NCI-H526 treated with DMSO at 0.1 percent for 48 hours (cell line): ENCODE measurements around the gene ITPK1.

Source experiments
- DNase-seq: peaks from one replicate; lab custom pipeline; 2025; lab: John Stamatoyannopoulos, UW

Gene ITPK1

DNA sequence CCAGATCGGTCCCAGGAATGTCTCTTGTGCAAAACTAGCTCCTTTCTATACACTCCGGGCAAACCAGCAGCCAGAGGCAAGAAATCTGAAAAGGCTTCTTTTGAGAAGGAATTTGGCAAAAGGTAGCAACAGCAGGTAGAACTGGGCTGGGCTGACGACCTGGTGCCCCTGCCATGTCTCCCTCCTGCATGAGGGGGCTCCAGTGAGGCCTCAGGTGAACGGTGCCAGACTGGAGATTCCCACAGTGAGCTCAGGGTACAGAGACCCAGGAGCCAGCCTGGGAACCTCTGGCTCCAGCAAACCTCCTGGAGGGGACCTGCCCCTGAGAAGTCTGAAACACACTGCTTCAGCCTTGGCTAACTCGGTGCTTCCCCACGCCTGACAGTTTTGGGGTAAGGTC lies 10.8 kb downstream of the ITPK1 start:
- DNase-seq, result no peak

- no peak for DNase-seq
Observed at GRCh38 chr14:93103392-93104080, 12.2 kb downstream of the ITPK1 start.

DNA sequence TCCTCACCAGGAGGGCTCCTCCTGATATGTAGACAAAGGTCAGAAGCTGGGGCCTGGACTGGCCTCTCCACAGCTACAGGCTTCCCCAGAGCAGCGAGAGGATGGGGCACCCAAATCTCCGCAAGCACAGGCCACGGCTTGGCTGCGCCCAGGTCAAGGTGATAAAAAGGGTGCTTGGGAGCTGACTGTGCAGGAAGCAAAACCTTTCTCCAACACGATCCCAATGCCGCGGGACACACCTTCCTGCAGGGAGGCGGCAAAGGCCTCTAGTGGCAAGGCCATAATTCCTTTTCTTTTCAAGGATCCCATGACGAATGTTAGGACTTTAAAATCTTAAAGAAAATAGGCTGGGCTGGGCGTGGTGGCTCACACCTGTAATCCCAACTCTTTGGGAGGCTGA lies 13.6 kb downstream of the ITPK1 start:
- DNase-seq, result no peak

DNA sequence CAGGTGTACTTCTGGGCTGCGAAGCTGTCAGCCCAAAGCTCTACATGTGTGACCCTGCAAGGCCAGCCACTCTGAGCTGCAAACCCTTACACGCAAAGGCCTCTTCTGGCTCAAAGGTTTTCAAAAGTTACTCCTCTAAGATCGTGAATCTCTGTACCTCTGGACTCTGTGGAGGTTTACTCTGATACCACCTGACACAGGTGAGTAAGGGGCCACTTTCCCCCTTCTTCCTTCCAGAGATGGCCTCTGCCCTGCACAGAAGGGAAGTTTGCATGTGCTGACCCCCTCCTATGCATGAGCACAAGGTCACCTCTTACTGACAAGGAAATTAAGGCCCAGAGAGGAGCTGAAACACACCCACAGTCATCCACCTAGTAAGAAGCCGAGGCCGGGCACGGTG lies 14.5 kb downstream of the ITPK1 start:
- DNase-seq, result no peak

- no peak for DNase-seq
Observed at GRCh38 chr14:93100570-93100969, 15.2 kb downstream of the ITPK1 start.

DNA sequence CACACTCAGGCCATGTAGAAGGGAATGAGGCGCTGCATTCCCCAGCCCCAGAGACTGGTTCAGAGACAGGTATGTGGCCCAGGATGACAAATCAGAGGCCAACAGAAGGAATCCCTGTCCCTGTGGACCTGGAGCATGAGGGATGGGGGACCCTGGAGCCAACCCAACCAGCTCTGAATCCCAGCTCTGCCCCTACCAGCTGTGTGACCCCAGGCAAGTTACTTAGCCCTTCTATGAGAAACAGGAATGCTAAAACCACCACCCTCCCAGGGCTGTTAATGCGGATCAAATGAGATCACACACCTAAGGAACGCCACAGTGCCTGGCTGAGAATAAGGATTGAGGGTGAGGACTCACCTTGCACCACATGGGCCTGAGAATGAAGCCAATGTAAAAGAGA lies 15.6 kb downstream of the ITPK1 start:
- DNase-seq, result no peak

- DNase-seq, result no peak
Observed at GRCh38 chr14:93099643-93100042, 16.1 kb downstream of the ITPK1 start.

DNA sequence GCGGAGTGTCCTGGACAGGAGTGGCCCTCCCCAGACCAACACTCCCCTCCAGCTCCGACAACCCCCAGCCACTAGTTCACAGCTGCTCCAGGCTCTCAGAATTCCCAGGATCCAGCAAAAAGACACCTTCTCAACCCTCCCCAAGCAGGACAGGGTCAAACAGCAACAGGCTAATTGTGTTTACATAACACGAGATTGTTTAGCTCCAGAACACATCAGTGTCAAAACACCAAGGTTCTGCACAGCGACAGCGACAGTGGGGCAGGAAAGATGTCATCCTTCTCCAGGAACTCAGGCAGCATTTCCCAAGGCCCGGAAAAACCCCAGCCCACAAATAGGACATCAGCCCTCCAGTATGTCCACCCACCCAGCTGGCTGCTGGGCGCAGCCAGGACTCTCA lies 16.5 kb downstream of the ITPK1 start:
- no peak for DNase-seq

DNA sequence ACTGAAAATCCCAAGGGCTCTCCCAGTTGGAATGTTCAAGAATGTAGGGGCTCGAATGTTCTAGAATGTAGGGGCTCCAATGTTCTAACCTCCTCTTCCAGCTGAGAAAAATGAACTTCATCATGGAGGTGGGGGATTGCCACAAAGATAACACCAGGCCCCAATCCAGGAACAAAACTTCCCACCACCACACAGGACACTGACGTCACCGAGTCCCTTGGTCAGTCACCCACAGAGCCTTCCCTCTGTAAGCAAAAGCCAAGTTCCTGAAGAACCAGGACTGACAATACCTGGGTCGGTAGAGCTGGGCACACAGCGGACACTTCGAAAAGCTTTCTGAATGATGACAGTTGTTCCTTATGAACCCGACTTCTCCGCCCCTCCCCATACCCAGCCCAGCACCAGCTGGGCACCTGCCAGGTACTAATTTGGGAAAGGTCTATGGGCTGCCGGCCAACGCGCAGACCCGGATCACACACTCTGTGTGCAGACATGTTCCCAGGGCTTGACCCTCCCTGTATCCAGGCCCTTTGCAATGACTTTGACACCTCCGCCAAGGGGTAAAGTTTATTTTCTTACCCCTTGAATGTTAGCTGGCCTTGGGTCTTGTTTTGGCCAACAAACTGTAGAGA lies 18.9 kb downstream of the ITPK1 start:
- DNase-seq, result no peak

GRCh38 chr14:93095742-93096510 lies 19.8 kb downstream of the ITPK1 start:
- no peak for DNase-seq

DNA sequence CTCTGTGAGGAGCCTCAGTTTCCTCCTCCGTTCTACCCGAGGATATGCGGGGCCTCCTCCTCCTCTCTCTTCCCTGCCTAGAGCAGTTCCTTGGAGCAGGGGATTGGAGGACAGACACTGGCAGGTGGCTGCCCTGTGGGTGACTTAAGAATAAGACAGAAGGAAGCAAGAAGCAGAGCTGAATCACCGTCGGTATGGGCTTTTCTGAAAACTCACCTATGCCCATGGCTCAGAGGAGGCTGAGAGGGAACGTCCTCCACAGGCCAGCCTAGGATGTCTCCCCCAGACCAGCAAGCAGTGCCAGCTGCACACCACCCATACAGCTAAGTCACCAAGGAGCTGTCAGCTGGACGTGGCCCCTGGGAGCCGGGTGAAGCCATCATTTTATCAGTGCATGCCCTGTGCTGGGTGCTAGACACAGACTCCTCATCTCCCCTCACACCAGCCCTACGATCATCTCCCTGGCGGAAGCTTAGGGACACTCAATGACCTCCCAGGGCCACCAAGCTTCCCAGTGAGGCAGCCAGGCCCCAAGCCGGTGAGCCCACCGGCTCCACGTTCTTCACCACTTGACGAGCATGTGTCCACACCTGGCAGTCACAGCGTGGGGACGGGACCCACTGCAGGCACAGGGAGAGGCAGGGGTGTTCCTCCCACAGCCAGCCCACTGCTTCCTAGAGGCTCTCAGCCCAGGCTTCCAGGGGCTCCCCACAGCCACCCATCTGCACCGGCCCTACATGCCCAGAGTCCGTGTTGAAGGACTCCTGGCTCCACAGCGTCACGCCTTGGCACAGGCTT lies 21.4 kb downstream of the ITPK1 start:
- DNase-seq, result no peak

DNA sequence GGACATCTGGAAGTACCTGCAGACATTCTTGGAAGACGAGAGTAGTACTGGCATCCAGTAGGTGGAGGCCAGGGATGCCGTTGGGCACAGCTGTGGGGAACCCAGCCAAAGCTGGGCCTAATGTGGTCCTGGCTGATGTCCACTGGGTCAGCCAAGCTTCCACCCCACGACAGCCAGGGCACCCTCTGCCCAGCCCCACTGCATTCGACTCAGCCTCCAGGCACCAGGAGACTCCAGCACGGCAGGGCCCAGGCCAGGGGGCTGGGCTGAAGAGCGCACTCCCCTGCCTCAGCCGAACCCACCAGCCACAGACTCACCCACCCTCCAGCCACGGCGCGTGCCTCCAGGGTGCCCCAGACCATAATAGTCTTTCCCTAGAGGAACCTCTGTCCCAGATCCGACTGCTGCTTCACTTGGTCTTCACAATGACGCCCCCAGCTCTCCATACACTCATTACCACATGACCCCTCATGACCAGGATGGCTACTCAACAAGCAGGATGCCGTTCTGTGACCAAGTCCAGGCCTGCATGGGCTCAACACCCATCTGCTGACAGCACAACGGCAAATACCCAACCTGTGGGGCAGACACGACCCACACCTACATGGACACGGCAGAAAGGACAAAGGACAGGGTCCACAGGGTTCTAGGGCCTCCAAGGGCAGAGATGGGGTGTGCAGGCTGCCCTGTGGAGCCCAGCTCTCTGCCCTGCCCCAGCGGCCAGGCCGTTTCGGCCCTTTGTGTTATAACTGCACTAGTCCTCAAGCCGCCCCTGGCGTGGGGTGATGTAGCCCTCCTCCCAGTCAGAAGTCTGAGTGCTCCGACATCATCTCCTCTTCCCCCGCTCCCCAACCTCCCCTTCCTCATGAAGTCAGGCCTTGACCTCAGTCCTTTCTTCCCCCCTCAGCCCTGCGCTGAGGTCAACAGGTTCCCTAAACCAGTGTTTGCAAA lies 22.8 kb downstream of the ITPK1 start:
- DNase-seq, result no peak

- DNase-seq, result no peak
Observed at GRCh38 chr14:93091666-93092065, 24.1 kb downstream of the ITPK1 start.

DNA sequence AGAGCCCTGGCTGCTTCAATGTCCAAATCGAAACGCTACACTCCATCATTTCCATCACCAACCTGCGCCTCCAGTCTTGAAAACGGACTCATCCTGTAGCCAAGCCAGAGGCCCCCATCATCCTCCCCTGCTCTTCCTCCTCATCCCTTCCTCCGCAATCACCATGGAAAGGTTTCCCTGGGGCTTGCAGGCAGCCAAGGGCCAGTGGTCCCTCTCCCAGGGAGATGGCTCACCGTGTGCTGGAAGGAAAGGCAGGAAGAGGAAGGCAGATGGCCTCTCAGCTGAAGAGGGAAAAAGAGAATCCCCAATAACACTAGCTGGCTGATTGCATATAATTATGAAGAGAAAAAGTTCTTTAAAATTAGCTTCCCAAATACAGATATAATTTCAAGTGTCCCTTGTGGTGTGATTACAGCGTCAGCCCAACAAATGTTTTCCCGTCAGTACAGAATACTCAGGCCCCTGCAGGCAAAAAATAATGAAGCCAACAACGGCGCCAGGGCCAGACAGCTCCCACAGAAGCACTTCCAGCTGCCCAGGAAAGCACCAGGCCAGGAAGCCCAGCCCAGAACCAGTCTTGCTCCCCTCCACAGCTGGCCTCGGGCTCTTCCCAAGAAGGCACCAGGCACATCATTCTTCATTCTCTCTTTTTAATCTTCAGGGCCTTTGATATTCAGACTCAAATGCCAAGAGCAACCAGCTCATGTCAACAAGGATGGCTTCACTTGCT lies 24.7 kb downstream of the ITPK1 start:
- no peak for DNase-seq

- DNase-seq, result no peak
Observed at GRCh38 chr14:93089521-93090269, 26.0 kb downstream of the ITPK1 start.

DNA sequence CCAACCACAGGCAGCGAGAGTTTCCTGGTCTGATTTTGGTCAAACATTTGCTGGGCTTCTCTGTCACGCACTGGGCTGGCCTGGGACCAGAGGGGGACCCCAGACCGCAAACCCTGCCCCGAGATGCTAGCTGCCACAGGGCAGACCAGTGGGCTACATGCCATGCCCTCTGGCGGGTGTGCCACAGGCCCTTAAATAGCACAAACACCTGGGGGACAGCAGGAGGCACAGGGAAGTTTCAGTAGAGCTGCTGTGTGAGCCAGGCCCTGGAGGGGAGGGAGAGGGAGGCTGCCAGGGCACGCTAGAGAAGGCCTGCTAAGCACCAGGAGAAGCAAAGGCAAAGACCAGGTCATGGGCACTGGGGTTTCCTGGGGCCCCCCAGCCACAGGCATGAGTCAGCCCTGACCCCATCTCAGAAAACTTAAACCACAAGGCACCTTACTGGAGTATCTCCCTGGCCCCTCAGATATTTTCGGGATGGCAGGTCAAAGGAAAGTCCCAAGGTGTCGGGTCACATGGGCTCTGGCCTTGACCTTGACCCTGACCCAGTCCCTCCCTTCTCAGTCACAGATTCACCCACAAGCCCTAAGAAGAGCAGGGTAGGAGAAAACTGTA lies 29.2 kb downstream of the ITPK1 start:
- no peak for DNase-seq

DNA sequence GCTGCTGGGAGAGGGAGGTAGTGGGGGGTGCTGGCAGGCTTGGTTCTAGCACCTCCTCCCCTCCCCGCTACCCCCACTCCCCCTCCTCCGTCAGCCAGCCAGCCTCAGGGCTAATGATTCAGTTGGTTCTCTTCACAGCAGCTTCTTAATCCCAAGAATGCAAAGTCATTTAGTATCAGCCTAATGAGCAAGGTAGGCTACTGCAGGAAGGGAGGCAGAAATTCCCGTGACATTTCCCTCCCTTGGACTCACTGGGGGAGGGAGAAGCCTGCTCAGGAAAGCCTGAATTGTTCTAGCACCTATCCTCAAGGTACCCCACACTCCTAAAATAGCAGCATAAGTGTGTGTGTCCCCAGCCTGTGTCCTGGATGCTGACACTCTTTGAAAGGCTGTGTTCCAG lies 29.8 kb downstream of the ITPK1 start:
- DNase-seq, result no peak

DNA sequence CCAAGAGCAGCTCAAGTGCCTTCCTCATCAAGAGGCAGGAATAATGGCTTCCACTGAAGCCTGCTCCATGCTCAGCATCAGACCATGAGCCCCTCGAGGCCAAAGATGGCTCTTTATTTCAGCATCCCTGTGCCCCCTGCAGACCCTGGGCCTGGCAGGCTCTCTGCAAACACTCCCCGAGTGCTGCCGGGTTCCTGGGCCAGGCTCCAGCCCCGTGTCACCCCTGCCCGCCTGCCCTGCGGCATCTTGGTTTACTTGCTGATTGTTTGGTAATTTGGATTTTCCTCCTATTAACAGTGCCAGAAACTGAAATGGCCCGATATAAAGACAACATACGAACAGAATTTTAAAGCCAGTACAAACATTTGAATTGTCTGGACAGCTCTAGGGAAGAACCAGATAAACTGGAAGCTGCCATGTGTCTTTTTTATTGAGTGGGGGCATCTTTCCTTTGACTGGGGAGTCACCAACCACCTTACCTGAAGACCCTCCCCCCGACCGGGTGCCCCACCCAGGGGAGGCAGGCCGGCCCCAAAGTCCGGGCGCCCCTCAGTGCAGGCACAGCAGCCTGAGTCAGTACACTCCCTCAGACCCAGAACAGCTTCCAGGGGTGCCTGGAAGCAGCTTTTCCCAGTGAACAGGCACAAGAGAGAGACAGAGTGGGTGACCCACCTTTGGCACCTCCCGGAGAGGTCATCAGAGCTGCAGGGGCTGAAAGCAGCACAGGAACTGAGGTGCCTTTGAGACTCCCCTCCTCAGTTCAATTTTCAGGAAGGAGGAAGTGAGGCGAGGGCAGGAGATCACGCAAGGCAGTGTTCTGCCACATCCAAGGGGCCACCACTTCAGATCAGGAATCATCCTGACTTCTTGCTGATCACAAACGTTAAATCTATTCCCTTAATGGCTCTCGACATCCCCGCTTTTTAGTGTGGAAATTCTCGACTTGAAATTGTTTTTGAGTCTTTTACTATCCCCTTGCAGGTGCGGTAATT lies 30.6 kb downstream of the ITPK1 start:
- DNase-seq, result no peak
